Tibial artery (tissue), 4 donors: ENCODE results near the gene ZNF496.

Experiments used
- DNase-seq, 2 donors: peaks; one replicate each; pipeline ENCODE4 v3.0.0-alpha.2; 2019
- H3K27ac ChIP-seq, 2 donors: fragments of 200-600 bp; sonication (generic) in 1 of 2; 1 replicate in 1 of 2; 2 replicates in 1 of 2; pipeline ENCODE4 v1.5.1; 2018 to 2019; ENCODE audit warnings: mild to moderate bottlenecking in 1 of 2
- H3K27me3 ChIP-seq, 2 donors: fragments of 200-600 bp; sonication (generic) in 1 of 2; one replicate each; pipeline versions ENCODE4 v1.5.1 to v1.6.0; 2016 to 2019
- H3K36me3 ChIP-seq, 3 donors: fragments of 200-600 bp; sonication (generic) in 2 of 3; one replicate each; pipeline ENCODE4 v1.5.1; 2016 to 2019; ENCODE audit warnings: mild to moderate bottlenecking in 2 of 3
- H3K4me1 ChIP-seq, 4 donors: fragments of 200-600 bp; sonication (generic) in 2 of 4; 1 replicate in 3 of 4; 2 replicates in 1 of 4; pipeline ENCODE4 v1.5.1; 2016 to 2019
- H3K4me3 ChIP-seq, 2 donors: fragments of 200-600 bp; sonication (generic) in 1 of 2; 1 replicate in 1 of 2; 2 replicates in 1 of 2; pipeline ENCODE4 v1.5.1; 2018 to 2019; ENCODE audit warnings: mild to moderate bottlenecking in 2 of 2
- H3K9me3 ChIP-seq, 3 donors: fragments of 200-600 bp; sonication (generic) in 1 of 3; one replicate each; pipeline ENCODE4 v1.5.1; 2016 to 2019
- CTCF ChIP-seq, 2 experiments: fragments of 200-600 bp in 1 of 2; fragments of 450-650 bp in 1 of 2; IDR thresholded peaks; one replicate each; pipeline ENCODE4 v1.5.1; 2017 to 2019; ENCODE audit warnings: antibody characterized with exemption in 2 of 2, mild to moderate bottlenecking in 1 of 2, moderate library complexity in 1 of 2
- intact Hi-C: fragments of 100-400 bp; cut with DNase I; formaldehyde crosslinking; loops from one replicate; pipeline ENCODE4 v1.15.0; 2023; ENCODE audit warnings: low total_unique reads

Gene ZNF496

GRCh38 chr1:247274605-247275256, 56.9 kb downstream of the ZNF496 start:
- intact Hi-C loops = no loop called here
- H3K27ac ChIP-seq = no peak overlapping the region
- H3K36me3 ChIP-seq = no peaks in the 10 kb centered on the region
- no peaks in the 10 kb centered on the region for H3K4me1 ChIP-seq
- no peak overlapping the region for H3K4me3 ChIP-seq
- no peaks in the 10 kb centered on the region for H3K27me3 ChIP-seq
- H3K9me3 ChIP-seq = peaks cover 0 to 13% (median 4%) of the 10 kb centered on the region in 3 donors
- TF ChIP-seq CTCF (IDR thresholded peaks at IDR 0.05) = no peak
- no peak for DNase-seq

DNA sequence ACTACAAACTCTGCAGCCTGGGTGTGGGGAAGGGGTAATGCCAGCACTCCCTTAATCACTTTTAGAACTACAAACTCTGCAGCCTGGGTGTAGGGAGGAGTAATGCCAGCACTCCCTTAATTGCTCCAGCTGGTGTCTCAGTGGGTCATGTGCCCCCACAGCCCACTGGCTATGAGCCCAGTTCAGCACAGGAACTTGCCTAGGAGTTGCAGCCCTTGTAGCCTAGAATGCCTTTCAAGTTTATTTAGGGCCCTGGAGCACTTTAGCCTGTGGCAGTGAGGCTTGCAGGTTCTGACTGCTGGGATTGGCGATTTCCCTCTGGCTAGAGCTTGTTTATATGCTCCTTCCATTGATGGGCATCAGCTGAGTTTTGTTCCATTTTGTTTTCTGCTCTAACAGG, 58.7 kb downstream of the ZNF496 start:
- Histone ChIP-seq H3K36me3 (no peaks in the 10 kb centered on the region), H3K4me3 (no peak overlapping the region), H3K27me3 (no peaks in the 10 kb centered on the region), H3K27ac (no peak overlapping the region), H3K9me3 (peaks cover 0 to 17% (median 7%) of the 10 kb centered on the region in 3 donors), H3K4me1 (no peaks in the 10 kb centered on the region)
- no peak for TF ChIP-seq CTCF (IDR thresholded peaks at IDR 0.05)
- intact Hi-C loops = no loop called here
- no peak for DNase-seq

- Histone ChIP-seq H3K27ac (no peak overlapping the region), H3K4me3 (no peak overlapping the region)
These were observed 61.7 kb downstream of the ZNF496 start for GRCh38 chr1:247270003-247270402.

GRCh38 chr1:247269133-247269532, 62.5 kb downstream of the ZNF496 start:
- no peak overlapping the region for H3K4me3 ChIP-seq
- no peak for TF ChIP-seq CTCF (IDR thresholded peaks at IDR 0.05)

More at GRCh38 chr1:247270003-247270402, 61.7 kb downstream of the ZNF496 start:
- intact Hi-C loops = no loop called here
- DNase-seq = no peak
- Histone ChIP-seq H3K4me1 (no peaks in the 10 kb centered on the region), H3K9me3 (peaks cover 0 to 17% (median 7%) of the 10 kb centered on the region in 3 donors), H3K27me3 (no peaks in the 10 kb centered on the region), H3K36me3 (no peaks in the 10 kb centered on the region)
- TF ChIP-seq CTCF (IDR thresholded peaks at IDR 0.05) = no peak

DNA sequence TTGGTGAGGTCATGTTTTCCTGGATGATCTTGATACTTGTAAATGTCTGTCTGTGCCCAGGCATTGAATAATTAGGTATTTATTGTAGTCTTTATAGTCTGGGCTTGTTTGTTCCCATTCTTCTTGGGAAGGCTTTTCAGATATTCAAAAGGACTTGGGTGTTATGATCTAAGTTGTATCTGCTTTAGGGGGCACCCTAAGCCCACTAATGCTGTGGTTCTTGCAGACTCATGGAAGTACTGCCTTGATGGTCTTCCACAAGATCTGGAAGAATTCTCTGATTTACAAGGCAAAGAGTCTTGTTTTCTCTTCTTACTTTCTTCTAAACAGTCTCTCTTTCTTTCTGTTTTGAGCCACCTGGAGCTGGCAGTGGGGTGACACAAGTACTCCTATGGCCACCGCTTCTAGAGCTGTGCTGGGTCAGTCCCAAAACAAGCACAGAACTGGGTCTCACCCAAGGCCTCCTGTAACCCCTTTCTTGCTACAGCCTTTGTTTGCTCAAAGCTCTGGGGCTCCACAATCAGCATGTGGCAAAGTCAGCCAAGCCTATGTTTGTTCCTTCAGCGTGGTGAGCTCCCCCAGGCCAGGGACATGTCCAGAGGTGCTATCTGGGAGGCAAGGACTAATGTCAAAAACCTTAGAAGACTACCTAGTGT, 63.1 kb downstream of the ZNF496 start:
- Histone ChIP-seq H3K4me3 (no peak overlapping the region), H3K27ac (no peak overlapping the region), H3K27me3 (no peaks in the 10 kb centered on the region), H3K36me3 (no peaks in the 10 kb centered on the region), H3K4me1 (no peaks in the 10 kb centered on the region), H3K9me3 (peaks cover 0 to 26% (median 8%) of the 10 kb centered on the region in 3 donors)
- intact Hi-C loops = no loop called here
- DNase-seq = no peak
- no peak for TF ChIP-seq CTCF (IDR thresholded peaks at IDR 0.05)

More at GRCh38 chr1:247269133-247269532, 62.5 kb downstream of the ZNF496 start:
- Histone ChIP-seq H3K27ac (no peak overlapping the region), H3K36me3 (no peaks in the 10 kb centered on the region), H3K9me3 (peaks cover 0 to 20% (median 7%) of the 10 kb centered on the region in 3 donors), H3K4me1 (no peaks in the 10 kb centered on the region), H3K27me3 (no peaks in the 10 kb centered on the region)
- intact Hi-C loops = no loop called here
- DNase-seq = no peak
